ENCODE results near the gene PNCK.

PNCK gene

DNA sequence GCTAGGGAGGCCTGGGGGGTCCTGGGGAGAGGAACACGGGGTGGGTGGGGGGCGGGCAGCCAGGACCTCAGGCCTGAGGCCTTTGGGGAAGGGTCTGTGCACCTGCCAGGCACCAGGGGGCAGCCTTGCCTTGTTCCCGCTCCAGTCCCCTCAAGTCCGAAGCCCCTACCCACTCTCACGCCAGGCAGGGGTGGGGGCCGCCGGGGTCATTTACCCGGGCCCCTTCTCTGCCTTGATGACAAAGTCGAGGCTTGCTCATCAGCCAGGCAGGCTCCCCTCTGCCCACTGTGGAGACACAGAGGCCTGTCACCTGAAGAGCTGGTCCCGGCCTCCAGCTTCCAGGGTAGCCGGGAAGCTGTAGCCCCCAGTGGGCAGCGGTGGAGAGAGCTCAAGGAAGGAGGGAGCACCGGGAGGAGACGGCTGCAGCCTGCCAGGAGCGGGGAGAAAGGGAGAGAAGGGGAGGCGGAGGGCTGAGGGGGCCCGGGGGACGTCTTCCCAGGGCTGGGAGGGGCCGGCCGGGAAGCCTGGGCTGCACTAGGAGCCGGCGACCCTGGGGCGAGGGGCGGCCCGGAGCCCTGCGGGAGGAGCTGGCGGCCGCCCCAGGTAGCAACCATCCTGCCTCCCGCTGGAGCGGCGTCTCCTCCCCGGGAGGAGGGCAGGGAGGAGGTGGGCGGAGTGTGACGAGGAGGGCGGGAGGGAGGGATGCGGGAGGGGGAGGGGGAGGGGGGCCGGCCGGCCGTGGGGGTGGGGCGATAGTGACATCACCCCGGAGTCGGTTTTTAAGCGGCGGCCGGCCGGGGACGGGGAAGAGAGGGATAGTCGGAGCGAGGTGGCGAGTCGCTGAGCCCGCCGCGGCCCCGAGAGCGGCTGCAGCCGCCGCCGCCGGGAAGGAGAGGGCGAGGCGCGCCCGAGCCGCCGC lies 13.8 kb upstream of the PNCK start, which contains the start of gene SLC6A8:
Gene SLC6A8 (plus strand): TSS at position 806 of the 919 bp plus-strand sequence. CDS start 649 bp downstream, outside the sequence.
- Histone ChIP-seq H3K18ac (ENCODE audit: low read length) (peak within 1 kb of the TSS; percentile 64), H3K4me3 (ENCODE audit: low read length) (peak within 1 kb of the TSS; percentile 35), H2BK120ac (ENCODE audit: low read depth, low read length) (no peak within 1 kb of the TSS), H3K79me2 (ENCODE audit: control insufficient read depth, insufficient read depth, low read length) (no peaks in the 10 kb centered on the region), H3K27me3 (ENCODE audit: insufficient read depth, low read length, poor library complexity) (no peaks in the 10 kb centered on the region), H2AK5ac (ENCODE audit: low read length) (no peak within 1 kb of the TSS), H3K9ac (ENCODE audit: low read length) (peak within 1 kb of the TSS; percentile 69), H3K56ac (ENCODE audit: low read length) (peak within 1 kb of the TSS; percentile 73), H3K79me1 (ENCODE audit: low read length) (no peaks in the 10 kb centered on the region), H4K8ac (ENCODE audit: low read depth, low read length) (no peak within 1 kb of the TSS), H3K36me3 (ENCODE audit: control insufficient read depth, insufficient read depth, low read length) (no peaks in the 10 kb centered on the region), H3K4me1 (ENCODE audit: control insufficient read depth, low read depth, low read length) (no peaks in the 10 kb centered on the region), H4K5ac (ENCODE audit: low read length) (no peak within 1 kb of the TSS), H3K23ac (ENCODE audit: low read length) (no peak within 1 kb of the TSS), H3K4me2 (ENCODE audit: low read length) (no peak within 1 kb of the TSS), H3K4ac (ENCODE audit: low read depth, low read length) (peak within 1 kb of the TSS; percentile 46), H2BK5ac (ENCODE audit: low read length) (no peak within 1 kb of the TSS), H3K27ac (ENCODE audit: low read depth, low read length) (no peak within 1 kb of the TSS), H2BK15ac (replicated peaks; ENCODE audit: low read depth) (no peak within 1 kb of the TSS)
- no CpG with 5 or more reads among the region's 66 CpGs for WGBS (ENCODE audit: extremely low coverage, insufficient coverage, low lambda C conversion rate)
- peak; percentile 78 for DNase-seq

DNA sequence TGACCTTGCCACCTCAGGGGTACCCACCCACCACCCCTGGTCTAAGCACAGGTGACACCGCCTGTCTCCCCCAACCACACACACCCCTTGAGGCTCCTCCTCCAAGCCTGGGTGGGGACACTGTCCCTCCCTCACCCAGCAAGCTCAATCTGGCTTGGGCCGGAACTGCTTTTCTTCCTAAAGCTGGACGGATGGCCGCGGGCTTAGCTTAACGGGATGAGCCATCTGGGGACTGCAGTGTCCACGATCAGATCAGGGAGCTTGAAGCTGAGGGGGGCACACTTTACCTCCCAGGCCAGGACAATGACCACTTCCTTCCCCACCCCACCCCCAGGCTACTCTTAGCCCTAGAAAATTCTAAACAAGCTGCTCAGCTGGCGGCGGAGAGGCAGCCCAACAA lies 13.1 kb upstream of the PNCK start:
- no peaks in the 10 kb centered on the region for H3K36me3 ChIP-seq (ENCODE audit: control insufficient read depth, insufficient read depth, low read length)
- no peak overlapping the region for H3K4me3 ChIP-seq (ENCODE audit: low read length)
- H2AK5ac ChIP-seq (ENCODE audit: low read length): no peak overlapping the region
- no CpG with 5 or more reads among the region's 9 CpGs for WGBS (ENCODE audit: extremely low coverage, insufficient coverage, low lambda C conversion rate)
- no peak overlapping the region for H3K27ac ChIP-seq (ENCODE audit: low read depth, low read length)
- H3K79me2 ChIP-seq (ENCODE audit: control insufficient read depth, insufficient read depth, low read length): no peaks in the 10 kb centered on the region
- no peak overlapping the region for H2BK15ac ChIP-seq (replicated peaks; ENCODE audit: low read depth)
- H3K27me3 ChIP-seq (ENCODE audit: insufficient read depth, low read length, poor library complexity): no peaks in the 10 kb centered on the region
- no peak overlapping the region for H4K8ac ChIP-seq (ENCODE audit: low read depth, low read length)
- peak; percentile 48 for DNase-seq
- no peak overlapping the region for H3K9ac ChIP-seq (ENCODE audit: low read length)
- H4K5ac ChIP-seq (ENCODE audit: low read length): no peak overlapping the region
- H3K56ac ChIP-seq (ENCODE audit: low read length): peak overlapping the region; percentile 30
- H2BK5ac ChIP-seq (ENCODE audit: low read length): no peak overlapping the region
- H3K4me1 ChIP-seq (ENCODE audit: control insufficient read depth, low read depth, low read length): no peaks in the 10 kb centered on the region
- no peak overlapping the region for H2BK120ac ChIP-seq (ENCODE audit: low read depth, low read length)
- H3K18ac ChIP-seq (ENCODE audit: low read length): no peak overlapping the region
- no peak overlapping the region for H3K4ac ChIP-seq (ENCODE audit: low read depth, low read length)
- no peak overlapping the region for H3K4me2 ChIP-seq (ENCODE audit: low read length)
- no peaks in the 10 kb centered on the region for H3K79me1 ChIP-seq (ENCODE audit: low read length)
- H3K23ac ChIP-seq (ENCODE audit: low read length): no peak overlapping the region

- no peak overlapping the region for H3K27ac ChIP-seq (ENCODE audit: low read depth, low read length)
- WGBS (ENCODE audit: extremely low coverage, insufficient coverage, low lambda C conversion rate): no CpG with 5 or more reads among the region's 24 CpGs
These were observed 12.4 kb upstream of the PNCK start for GRCh38 chrX:153685751-153686696.

GRCh38 chrX:153685156-153685536 lies 11.5 kb upstream of the PNCK start:
- Histone ChIP-seq H3K56ac (ENCODE audit: low read length) (peak overlapping the region; percentile 50), H3K9ac (ENCODE audit: low read length) (no peak overlapping the region), H3K4ac (ENCODE audit: low read depth, low read length) (peak overlapping the region; percentile 44), H3K27ac (ENCODE audit: low read depth, low read length) (peak overlapping the region; percentile 28), H3K4me3 (ENCODE audit: low read length) (no peak overlapping the region), H3K23ac (ENCODE audit: low read length) (no peak overlapping the region), H3K79me2 (ENCODE audit: control insufficient read depth, insufficient read depth, low read length) (no peaks in the 10 kb centered on the region), H4K5ac (ENCODE audit: low read length) (no peak overlapping the region), H2BK5ac (ENCODE audit: low read length) (no peak overlapping the region), H4K8ac (ENCODE audit: low read depth, low read length) (peak overlapping the region; percentile 56), H2BK120ac (ENCODE audit: low read depth, low read length) (no peak overlapping the region), H3K27me3 (ENCODE audit: insufficient read depth, low read length, poor library complexity) (no peaks in the 10 kb centered on the region), H3K36me3 (ENCODE audit: control insufficient read depth, insufficient read depth, low read length) (no peaks in the 10 kb centered on the region), H2BK15ac (replicated peaks; ENCODE audit: low read depth) (no peak overlapping the region), H3K18ac (ENCODE audit: low read length) (peak overlapping the region; percentile 32), H3K79me1 (ENCODE audit: low read length) (no peaks in the 10 kb centered on the region), H2AK5ac (ENCODE audit: low read length) (no peak overlapping the region), H3K4me2 (ENCODE audit: low read length) (no peak overlapping the region), H3K4me1 (ENCODE audit: control insufficient read depth, low read depth, low read length) (no peaks in the 10 kb centered on the region)
- DNase-seq: no peak
- no CpG with 5 or more reads among the region's 21 CpGs for WGBS (ENCODE audit: extremely low coverage, insufficient coverage, low lambda C conversion rate)

More at GRCh38 chrX:153685751-153686696, 12.4 kb upstream of the PNCK start:
- Histone ChIP-seq H3K27me3 (ENCODE audit: insufficient read depth, low read length, poor library complexity) (no peaks in the 10 kb centered on the region), H3K56ac (ENCODE audit: low read length) (peak overlapping the region; percentile 49), H3K4me2 (ENCODE audit: low read length) (no peak overlapping the region), H3K79me2 (ENCODE audit: control insufficient read depth, insufficient read depth, low read length) (no peaks in the 10 kb centered on the region), H3K18ac (ENCODE audit: low read length) (peak overlapping the region; percentile 32), H2AK5ac (ENCODE audit: low read length) (no peak overlapping the region), H3K4ac (ENCODE audit: low read depth, low read length) (no peak overlapping the region), H3K36me3 (ENCODE audit: control insufficient read depth, insufficient read depth, low read length) (no peaks in the 10 kb centered on the region), H4K5ac (ENCODE audit: low read length) (no peak overlapping the region), H2BK120ac (ENCODE audit: low read depth, low read length) (no peak overlapping the region), H4K8ac (ENCODE audit: low read depth, low read length) (no peak overlapping the region), H3K79me1 (ENCODE audit: low read length) (no peaks in the 10 kb centered on the region), H3K4me1 (ENCODE audit: control insufficient read depth, low read depth, low read length) (no peaks in the 10 kb centered on the region), H3K4me3 (ENCODE audit: low read length) (no peak overlapping the region), H2BK5ac (ENCODE audit: low read length) (no peak overlapping the region), H3K23ac (ENCODE audit: low read length) (no peak overlapping the region), H3K9ac (ENCODE audit: low read length) (no peak overlapping the region), H2BK15ac (replicated peaks; ENCODE audit: low read depth) (no peak overlapping the region)
- no peak for DNase-seq

- DNase-seq: peak; percentile 34
- Histone ChIP-seq H3K18ac (ENCODE audit: low read length) (peak overlapping the region; percentile 32), H3K9ac (ENCODE audit: low read length) (no peak overlapping the region), H3K27ac (ENCODE audit: low read depth, low read length) (peak overlapping the region; percentile 28), H3K27me3 (ENCODE audit: insufficient read depth, low read length, poor library complexity) (no peaks in the 10 kb centered on the region), H3K23ac (ENCODE audit: low read length) (no peak overlapping the region), H4K5ac (ENCODE audit: low read length) (no peak overlapping the region), H3K79me1 (ENCODE audit: low read length) (no peaks in the 10 kb centered on the region), H2BK5ac (ENCODE audit: low read length) (no peak overlapping the region), H4K8ac (ENCODE audit: low read depth, low read length) (no peak overlapping the region), H3K36me3 (ENCODE audit: control insufficient read depth, insufficient read depth, low read length) (no peaks in the 10 kb centered on the region), H3K4me1 (ENCODE audit: control insufficient read depth, low read depth, low read length) (no peaks in the 10 kb centered on the region), H3K79me2 (ENCODE audit: control insufficient read depth, insufficient read depth, low read length) (no peaks in the 10 kb centered on the region), H2AK5ac (ENCODE audit: low read length) (no peak overlapping the region), H3K4ac (ENCODE audit: low read depth, low read length) (peak overlapping the region; percentile 44), H3K4me3 (ENCODE audit: low read length) (no peak overlapping the region), H3K56ac (ENCODE audit: low read length) (peak overlapping the region; percentile 50), H3K4me2 (ENCODE audit: low read length) (no peak overlapping the region), H2BK15ac (replicated peaks; ENCODE audit: low read depth) (no peak overlapping the region), H2BK120ac (ENCODE audit: low read depth, low read length) (no peak overlapping the region)
- WGBS (ENCODE audit: extremely low coverage, insufficient coverage, low lambda C conversion rate): no CpG with 5 or more reads among the region's 21 CpGs
These were observed 11.0 kb upstream of the PNCK start for GRCh38 chrX:153684467-153685155.
